Middle frontal gyrus (tissue), 1 donor: ENCODE results near the gene AK3.

Experiments used
- DNase-seq: peaks from one replicate; pipeline ENCODE4 v3.0.0-alpha.2; 2015; ENCODE audit warnings: low spot score; ENCODE audit errors: extremely low spot score

Gene AK3

GRCh38 chr9:4748612-4749011, 7.6 kb upstream of the AK3 start:
- DNase-seq = no peak

- DNase-seq = no peak
Measured at GRCh38 chr9:4746278-4747030, 5.5 kb upstream of the AK3 start.

GRCh38 chr9:4743131-4743875, 2.3 kb upstream of the AK3 start:
- DNase-seq = no peak

- no peak for DNase-seq
Measured at GRCh38 chr9:4742246-4742645, 1.2 kb upstream of the AK3 start.

GRCh38 chr9:4741365-4742089, 525 bp upstream of the AK3 start:
- DNase-seq = no peak

GRCh38 chr9:4740388-4740637, 689 bp downstream of the AK3 start:
- no peak for DNase-seq

- DNase-seq = no peak
Measured at GRCh38 chr9:4739587-4740387, 1.2 kb downstream of the AK3 start.

- no peak for DNase-seq
Measured at GRCh38 chr9:4738866-4739586, 2.0 kb downstream of the AK3 start.

GRCh38 chr9:4734150-4734549, 6.9 kb downstream of the AK3 start:
- DNase-seq = no peak

GRCh38 chr9:4732890-4733289, 8.1 kb downstream of the AK3 start:
- DNase-seq = no peak

- no peak for DNase-seq
Measured at GRCh38 chr9:4727593-4727992, 13.4 kb downstream of the AK3 start.

GRCh38 chr9:4725706-4726442, 15.1 kb downstream of the AK3 start:
- no peak for DNase-seq

GRCh38 chr9:4721736-4722135, 19.3 kb downstream of the AK3 start:
- no peak for DNase-seq

- no peak for DNase-seq
Measured at GRCh38 chr9:4718911-4719310, 22.1 kb downstream of the AK3 start.

GRCh38 chr9:4717815-4718214, 23.2 kb downstream of the AK3 start:
- no peak for DNase-seq

GRCh38 chr9:4716163-4716562, 24.8 kb downstream of the AK3 start:
- DNase-seq = no peak

- no peak for DNase-seq
Measured at GRCh38 chr9:4714266-4715016, 26.6 kb downstream of the AK3 start.

GRCh38 chr9:4713849-4714248, 27.2 kb downstream of the AK3 start:
- no peak for DNase-seq

GRCh38 chr9:4709380-4709779, 31.6 kb downstream of the AK3 start:
- DNase-seq = no peak
